Activated CD4-positive, alpha-beta T cell treated with anti-CD3 and anti-CD28 coated beads, Interleukin-2, amount 50 U/mL, for 48 hours (primary cell): Measurements from ENCODE around the gene ZNF70.

Experiments
- DNase-seq, 2 experiments: peaks; one replicate each; pipeline ENCODE4 v3.0.0-alpha.2; 2020

ZNF70 gene

GRCh38 chr22:23689414-23689813, 61.5 kb downstream of the ZNF70 start:
- no peak for DNase-seq
